Measurements from ENCODE around the gene ITIH5.

DNA sequence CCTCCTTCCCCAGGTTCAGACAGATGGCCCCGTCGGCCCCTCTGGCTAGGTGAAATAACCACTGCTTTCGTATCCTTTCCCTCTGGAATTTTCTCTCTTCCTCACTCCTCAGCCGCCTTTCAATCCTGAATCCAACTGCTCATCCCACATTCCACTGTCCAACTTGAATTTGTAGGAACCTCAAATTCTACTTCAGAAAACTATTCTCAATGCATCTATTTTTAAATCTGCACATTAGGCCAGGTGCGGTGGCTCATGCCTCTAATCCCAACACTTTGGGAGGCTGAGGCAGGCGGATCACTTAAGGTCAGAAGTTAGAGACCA lies 78.9 kb downstream of the ITIH5 start:
- TF ChIP-seq, protein P1, sequence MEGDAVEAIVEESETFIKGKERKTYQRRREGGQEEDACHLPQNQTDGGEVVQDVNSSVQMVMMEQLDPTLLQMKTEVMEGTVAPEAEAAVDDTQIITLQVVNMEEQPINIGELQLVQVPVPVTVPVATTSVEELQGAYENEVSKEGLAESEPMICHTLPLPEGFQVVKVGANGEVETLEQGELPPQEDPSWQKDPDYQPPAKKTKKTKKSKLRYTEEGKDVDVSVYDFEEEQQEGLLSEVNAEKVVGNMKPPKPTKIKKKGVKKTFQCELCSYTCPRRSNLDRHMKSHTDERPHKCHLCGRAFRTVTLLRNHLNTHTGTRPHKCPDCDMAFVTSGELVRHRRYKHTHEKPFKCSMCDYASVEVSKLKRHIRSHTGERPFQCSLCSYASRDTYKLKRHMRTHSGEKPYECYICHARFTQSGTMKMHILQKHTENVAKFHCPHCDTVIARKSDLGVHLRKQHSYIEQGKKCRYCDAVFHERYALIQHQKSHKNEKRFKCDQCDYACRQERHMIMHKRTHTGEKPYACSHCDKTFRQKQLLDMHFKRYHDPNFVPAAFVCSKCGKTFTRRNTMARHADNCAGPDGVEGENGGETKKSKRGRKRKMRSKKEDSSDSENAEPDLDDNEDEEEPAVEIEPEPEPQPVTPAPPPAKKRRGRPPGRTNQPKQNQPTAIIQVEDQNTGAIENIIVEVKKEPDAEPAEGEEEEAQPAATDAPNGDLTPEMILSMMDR (conservative IDR thresholded peaks at IDR 0.05; ENCODE audit: low read length), result no peak
- no peak for TF ChIP-seq EZH2phosphoT487 (IDR thresholded peaks at IDR 0.05; ENCODE audit: borderline replicate concordance, low read depth, low read length)

Measured in OCI-LY7 (cell line).